ENCODE results near the gene LRCH3.

The LRCH3 gene

DNA sequence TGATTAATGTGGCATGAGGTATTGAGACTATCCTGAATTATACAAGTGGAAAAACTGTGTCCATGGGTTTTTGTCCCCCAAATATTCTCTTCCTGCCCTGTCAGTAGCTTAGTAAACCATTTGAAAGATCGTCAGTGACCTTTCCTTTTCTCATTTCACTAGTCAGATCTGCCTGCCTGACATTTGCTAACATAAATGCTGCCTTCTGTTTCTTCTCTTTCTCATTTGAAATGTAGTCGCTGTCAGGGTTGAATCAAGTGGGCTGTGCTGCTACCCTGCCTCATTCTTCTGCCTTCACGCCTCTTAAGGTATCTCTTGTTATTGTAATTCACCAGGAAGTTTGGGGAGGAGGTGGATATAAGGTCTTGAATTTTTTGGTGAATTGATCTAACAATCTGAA is 67.5 kb downstream of the LRCH3 start:
- Histone ChIP-seq H3K27ac (ENCODE audit: low read length) (no peak overlapping the region), H3K4me1 (ENCODE audit: insufficient read depth, low read length) (no peaks in the 10 kb centered on the region), H3K36me3 (ENCODE audit: insufficient read depth, low read length) (peaks cover 23% of the 10 kb centered on the region), H3K9me3 (ENCODE audit: insufficient read depth, low read length, severe bottlenecking) (no peaks in the 10 kb centered on the region), H3K4me2 (ENCODE audit: insufficient read depth, low read length) (no peak overlapping the region), H3K9ac (ENCODE audit: low read depth, low read length) (no peak overlapping the region), H4K20me1 (ENCODE audit: insufficient read depth, low read length) (no peaks in the 10 kb centered on the region), H2AFZ (ENCODE audit: low read depth, low read length) (no peak overlapping the region), H3K79me2 (ENCODE audit: insufficient read depth, low read length) (no peaks in the 10 kb centered on the region), H3K27me3 (ENCODE audit: insufficient read depth, low read length, poor library complexity) (no peaks in the 10 kb centered on the region), H3K4me3 (ENCODE audit: low read depth in 1 of 2, low read length in 2 of 2) (no peak overlapping the region)
- DNase-seq (no peak), ATAC-seq (ENCODE audit: insufficient read depth, low read depth) (no peak)
- TF ChIP-seq EZH2 (IDR thresholded peaks at IDR 0.05; ENCODE audit: borderline replicate concordance, low read depth, low read length, severe bottlenecking), result no peak
- TF ChIP-seq, protein P1, sequence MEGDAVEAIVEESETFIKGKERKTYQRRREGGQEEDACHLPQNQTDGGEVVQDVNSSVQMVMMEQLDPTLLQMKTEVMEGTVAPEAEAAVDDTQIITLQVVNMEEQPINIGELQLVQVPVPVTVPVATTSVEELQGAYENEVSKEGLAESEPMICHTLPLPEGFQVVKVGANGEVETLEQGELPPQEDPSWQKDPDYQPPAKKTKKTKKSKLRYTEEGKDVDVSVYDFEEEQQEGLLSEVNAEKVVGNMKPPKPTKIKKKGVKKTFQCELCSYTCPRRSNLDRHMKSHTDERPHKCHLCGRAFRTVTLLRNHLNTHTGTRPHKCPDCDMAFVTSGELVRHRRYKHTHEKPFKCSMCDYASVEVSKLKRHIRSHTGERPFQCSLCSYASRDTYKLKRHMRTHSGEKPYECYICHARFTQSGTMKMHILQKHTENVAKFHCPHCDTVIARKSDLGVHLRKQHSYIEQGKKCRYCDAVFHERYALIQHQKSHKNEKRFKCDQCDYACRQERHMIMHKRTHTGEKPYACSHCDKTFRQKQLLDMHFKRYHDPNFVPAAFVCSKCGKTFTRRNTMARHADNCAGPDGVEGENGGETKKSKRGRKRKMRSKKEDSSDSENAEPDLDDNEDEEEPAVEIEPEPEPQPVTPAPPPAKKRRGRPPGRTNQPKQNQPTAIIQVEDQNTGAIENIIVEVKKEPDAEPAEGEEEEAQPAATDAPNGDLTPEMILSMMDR (IDR thresholded peaks at IDR 0.05; ENCODE audit: borderline replicate concordance, extremely low read depth, low read length, poor library complexity, severe bottlenecking), result no peak

DNA sequence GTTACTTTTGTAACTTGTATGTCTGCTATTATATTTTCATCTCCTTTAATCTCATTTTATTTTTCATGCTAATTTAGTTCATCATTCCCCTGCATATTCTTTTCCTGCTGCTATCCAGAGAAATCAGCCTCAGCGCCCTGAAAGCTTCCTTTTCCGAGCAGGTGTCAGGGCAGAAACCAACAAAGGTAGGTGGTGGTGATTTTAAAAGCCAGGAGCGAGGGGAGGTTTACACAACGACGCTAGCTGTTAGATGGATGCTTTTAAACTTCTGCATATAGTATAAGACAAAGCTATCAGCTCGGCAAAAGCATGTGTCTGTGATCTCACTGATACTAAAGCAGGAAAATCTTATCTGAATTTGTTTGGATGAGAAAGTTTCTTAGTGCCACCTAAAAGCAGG is 75.0 kb downstream of the LRCH3 start:
- no peaks in the 10 kb centered on the region for H3K79me2 ChIP-seq (ENCODE audit: insufficient read depth, low read length)
- H3K4me3 ChIP-seq (ENCODE audit: low read depth in 1 of 2, low read length in 2 of 2), result no peak overlapping the region
- DNase-seq (no peak), ATAC-seq (ENCODE audit: insufficient read depth, low read depth) (no peak)
- peaks cover 28% of the 10 kb centered on the region for H3K36me3 ChIP-seq (ENCODE audit: insufficient read depth, low read length)
- no peak overlapping the region for H3K9ac ChIP-seq (ENCODE audit: low read depth, low read length)
- no peak overlapping the region for H3K27ac ChIP-seq (ENCODE audit: low read length)
- no peaks in the 10 kb centered on the region for H3K4me1 ChIP-seq (ENCODE audit: insufficient read depth, low read length)
- no peak overlapping the region for H2AFZ ChIP-seq (ENCODE audit: low read depth, low read length)
- H3K27me3 ChIP-seq (ENCODE audit: insufficient read depth, low read length, poor library complexity), result no peaks in the 10 kb centered on the region
- TF ChIP-seq, protein P1 (IDR thresholded peaks at IDR 0.05; ENCODE audit: borderline replicate concordance, extremely low read depth, low read length, poor library complexity, severe bottlenecking), result no peak
- no peak overlapping the region for H3K4me2 ChIP-seq (ENCODE audit: insufficient read depth, low read length)
- H4K20me1 ChIP-seq (ENCODE audit: insufficient read depth, low read length), result no peaks in the 10 kb centered on the region
- no peaks in the 10 kb centered on the region for H3K9me3 ChIP-seq (ENCODE audit: insufficient read depth, low read length, severe bottlenecking)

DNA sequence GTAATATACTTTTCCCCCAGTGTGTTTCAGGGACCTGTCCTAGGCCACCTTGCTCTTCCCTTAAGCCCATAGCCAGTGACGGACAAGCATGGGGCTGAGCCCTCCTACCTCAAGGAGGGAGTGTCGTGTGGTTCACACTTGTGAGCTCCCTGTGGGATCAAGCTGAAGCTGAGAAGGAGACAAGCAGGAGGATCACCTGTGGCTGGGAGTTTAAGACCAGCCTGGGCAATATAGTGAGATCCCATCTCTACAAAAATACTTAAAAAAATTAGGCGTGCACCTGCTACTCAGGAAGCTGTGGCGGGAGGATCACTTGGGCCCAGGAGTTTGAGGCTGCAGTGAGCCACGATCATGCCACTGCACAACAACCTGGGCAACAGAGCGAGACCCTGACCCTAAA is 82.3 kb downstream of the LRCH3 start:
- DNase-seq, result no peak
- no peaks in the 10 kb centered on the region for H3K79me2 ChIP-seq (ENCODE audit: insufficient read depth, low read length)
- no peak overlapping the region for H3K9ac ChIP-seq (ENCODE audit: low read depth, low read length)
- H3K27ac ChIP-seq (ENCODE audit: low read length), result no peak overlapping the region
- H3K9me3 ChIP-seq (ENCODE audit: insufficient read depth, low read length, severe bottlenecking), result no peaks in the 10 kb centered on the region
- no peak for TF ChIP-seq EZH2 (IDR thresholded peaks at IDR 0.05; ENCODE audit: borderline replicate concordance, low read depth, low read length, severe bottlenecking)
- TF ChIP-seq, protein P1 (IDR thresholded peaks at IDR 0.05; ENCODE audit: borderline replicate concordance, extremely low read depth, low read length, poor library complexity, severe bottlenecking), result no peak
- no peak overlapping the region for H2AFZ ChIP-seq (ENCODE audit: low read depth, low read length)
- H4K20me1 ChIP-seq (ENCODE audit: insufficient read depth, low read length), result no peaks in the 10 kb centered on the region
- H3K4me3 ChIP-seq (ENCODE audit: low read depth in 1 of 2, low read length in 2 of 2), result no peak overlapping the region
- H3K27me3 ChIP-seq (ENCODE audit: insufficient read depth, low read length, poor library complexity), result no peaks in the 10 kb centered on the region
- H3K4me2 ChIP-seq (ENCODE audit: insufficient read depth, low read length), result no peak overlapping the region
- ATAC-seq (ENCODE audit: insufficient read depth, low read depth), result no peak
- H3K36me3 ChIP-seq (ENCODE audit: insufficient read depth, low read length), result peaks cover 45% of the 10 kb centered on the region
- H3K4me1 ChIP-seq (ENCODE audit: insufficient read depth, low read length), result no peaks in the 10 kb centered on the region

DNA sequence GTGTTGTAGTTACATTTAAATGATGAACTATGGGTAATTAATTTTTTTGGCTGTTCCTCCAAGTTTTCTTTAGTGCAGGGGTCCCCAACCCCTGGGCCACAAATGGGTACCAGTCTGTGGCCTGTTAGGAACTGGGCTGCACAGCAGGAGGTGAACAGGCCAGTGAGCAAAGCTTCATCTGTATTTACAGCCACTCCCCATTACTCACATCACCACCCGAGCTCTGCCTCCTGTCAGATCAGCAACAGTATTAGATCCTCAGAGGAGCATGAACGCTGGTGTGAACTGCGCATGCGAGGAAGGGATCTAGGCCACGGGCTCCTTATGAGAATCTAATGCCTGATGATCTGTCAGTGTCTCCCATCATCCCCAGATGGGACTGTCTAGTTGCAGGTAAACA is 83.0 kb downstream of the LRCH3 start:
- Histone ChIP-seq H3K27ac (ENCODE audit: low read length) (no peak overlapping the region), H2AFZ (ENCODE audit: low read depth, low read length) (no peak overlapping the region), H3K79me2 (ENCODE audit: insufficient read depth, low read length) (no peaks in the 10 kb centered on the region), H3K27me3 (ENCODE audit: insufficient read depth, low read length, poor library complexity) (no peaks in the 10 kb centered on the region), H3K4me3 (ENCODE audit: low read depth in 1 of 2, low read length in 2 of 2) (no peak overlapping the region), H4K20me1 (ENCODE audit: insufficient read depth, low read length) (no peaks in the 10 kb centered on the region), H3K4me1 (ENCODE audit: insufficient read depth, low read length) (no peaks in the 10 kb centered on the region), H3K9ac (ENCODE audit: low read depth, low read length) (no peak overlapping the region), H3K36me3 (ENCODE audit: insufficient read depth, low read length) (peaks cover 41% of the 10 kb centered on the region), H3K4me2 (ENCODE audit: insufficient read depth, low read length) (no peak overlapping the region), H3K9me3 (ENCODE audit: insufficient read depth, low read length, severe bottlenecking) (no peaks in the 10 kb centered on the region)
- ATAC-seq (ENCODE audit: insufficient read depth, low read depth) (no peak), DNase-seq (no peak)
- TF ChIP-seq, protein P1 (IDR thresholded peaks at IDR 0.05; ENCODE audit: borderline replicate concordance, extremely low read depth, low read length, poor library complexity, severe bottlenecking), result no peak
- no peak for TF ChIP-seq EZH2 (IDR thresholded peaks at IDR 0.05; ENCODE audit: borderline replicate concordance, low read depth, low read length, severe bottlenecking)
